ENCODE results near the gene TAP1.

DNA sequence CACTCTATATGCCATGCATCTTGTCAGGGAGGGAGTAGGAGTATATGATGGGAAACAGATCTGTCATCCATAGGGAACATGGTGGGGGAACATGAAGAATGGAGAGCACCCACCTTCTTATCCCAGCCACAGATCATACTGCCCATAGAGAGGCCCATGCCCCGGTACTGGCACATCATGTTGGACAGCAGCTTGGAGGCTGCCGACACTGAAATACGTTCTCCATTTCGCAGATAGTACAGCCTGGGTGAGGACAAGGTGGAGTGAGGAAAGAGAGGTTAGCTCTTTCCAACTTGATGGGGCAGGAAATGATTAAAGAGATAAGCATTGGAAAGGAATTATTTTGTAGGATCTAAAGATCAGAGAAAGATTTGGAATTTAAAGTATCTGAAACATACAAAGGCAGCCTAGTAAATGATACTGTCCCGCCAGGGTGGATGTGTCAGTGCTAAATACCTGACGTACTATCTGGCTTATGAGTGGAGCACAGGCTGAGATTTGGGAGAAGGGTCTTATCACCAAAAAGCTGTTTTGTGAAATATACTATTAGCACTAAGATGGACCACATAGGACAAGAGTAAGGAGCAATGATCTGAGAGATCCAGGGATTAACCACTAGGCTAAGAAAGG lies 11.4 kb downstream of the TAP1 start:
- TF ChIP-seq, protein P1, sequence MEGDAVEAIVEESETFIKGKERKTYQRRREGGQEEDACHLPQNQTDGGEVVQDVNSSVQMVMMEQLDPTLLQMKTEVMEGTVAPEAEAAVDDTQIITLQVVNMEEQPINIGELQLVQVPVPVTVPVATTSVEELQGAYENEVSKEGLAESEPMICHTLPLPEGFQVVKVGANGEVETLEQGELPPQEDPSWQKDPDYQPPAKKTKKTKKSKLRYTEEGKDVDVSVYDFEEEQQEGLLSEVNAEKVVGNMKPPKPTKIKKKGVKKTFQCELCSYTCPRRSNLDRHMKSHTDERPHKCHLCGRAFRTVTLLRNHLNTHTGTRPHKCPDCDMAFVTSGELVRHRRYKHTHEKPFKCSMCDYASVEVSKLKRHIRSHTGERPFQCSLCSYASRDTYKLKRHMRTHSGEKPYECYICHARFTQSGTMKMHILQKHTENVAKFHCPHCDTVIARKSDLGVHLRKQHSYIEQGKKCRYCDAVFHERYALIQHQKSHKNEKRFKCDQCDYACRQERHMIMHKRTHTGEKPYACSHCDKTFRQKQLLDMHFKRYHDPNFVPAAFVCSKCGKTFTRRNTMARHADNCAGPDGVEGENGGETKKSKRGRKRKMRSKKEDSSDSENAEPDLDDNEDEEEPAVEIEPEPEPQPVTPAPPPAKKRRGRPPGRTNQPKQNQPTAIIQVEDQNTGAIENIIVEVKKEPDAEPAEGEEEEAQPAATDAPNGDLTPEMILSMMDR (IDR thresholded peaks at IDR 0.05; ENCODE audit: low read depth, low read length): no peak
- no peak for TF ChIP-seq EZH2phosphoT487 (IDR thresholded peaks at IDR 0.05; ENCODE audit: low read depth)
